Skin epidermis (tissue), 12 donors: ENCODE measurements around the gene RBM3.

Experiments
- H3K27ac ChIP-seq, 21 experiments: fragments of 200-600 bp; sonication (generic) in 11 of 21; one replicate each; pipeline ENCODE4 v1.5.0; 2020; ENCODE audit warnings: mild to moderate bottlenecking in 3 of 21, inconsistent platforms in 2 of 21, moderate library complexity in 2 of 21
- H3K4me3 ChIP-seq, 7 experiments: fragments of 200-600 bp; sonication (generic) in 2 of 7; one replicate each; pipeline ENCODE4 v1.5.0; 2020; ENCODE audit warnings: inconsistent platforms in 2 of 7, mild to moderate bottlenecking in 2 of 7, moderate library complexity in 1 of 7

RBM3 gene

DNA sequence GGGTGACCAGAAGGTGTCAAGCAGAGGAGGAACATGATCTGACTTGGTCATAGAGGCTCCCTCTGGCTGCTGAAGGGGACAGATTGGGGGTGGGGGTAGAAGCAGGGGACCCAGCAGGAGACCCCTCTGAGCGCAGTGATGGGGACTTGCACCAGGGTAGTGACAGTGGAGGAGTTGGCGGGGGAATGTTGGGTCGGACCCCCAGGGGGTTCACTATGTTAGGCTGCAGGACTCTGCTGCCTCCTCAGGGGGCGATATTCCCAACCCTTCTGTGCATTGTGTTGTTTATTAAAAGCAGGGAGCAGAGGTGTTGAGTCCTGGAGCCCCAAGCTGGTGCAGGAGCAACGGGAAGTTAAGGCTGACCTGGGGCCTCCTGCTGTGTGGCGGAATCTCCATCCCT lies 31.8 kb downstream of the RBM3 start:
- Histone ChIP-seq H3K27ac (no peak overlapping the region), H3K4me3 (no peak overlapping the region)

GRCh38 chrX:48611703-48612102 lies 37.4 kb downstream of the RBM3 start:
- Histone ChIP-seq H3K4me3 (no peak overlapping the region), H3K27ac (no peak overlapping the region)

- Histone ChIP-seq H3K27ac (no peak overlapping the region), H3K4me3 (no peak overlapping the region)
Measured at GRCh38 chrX:48613502-48614160, 39.3 kb downstream of the RBM3 start.

DNA sequence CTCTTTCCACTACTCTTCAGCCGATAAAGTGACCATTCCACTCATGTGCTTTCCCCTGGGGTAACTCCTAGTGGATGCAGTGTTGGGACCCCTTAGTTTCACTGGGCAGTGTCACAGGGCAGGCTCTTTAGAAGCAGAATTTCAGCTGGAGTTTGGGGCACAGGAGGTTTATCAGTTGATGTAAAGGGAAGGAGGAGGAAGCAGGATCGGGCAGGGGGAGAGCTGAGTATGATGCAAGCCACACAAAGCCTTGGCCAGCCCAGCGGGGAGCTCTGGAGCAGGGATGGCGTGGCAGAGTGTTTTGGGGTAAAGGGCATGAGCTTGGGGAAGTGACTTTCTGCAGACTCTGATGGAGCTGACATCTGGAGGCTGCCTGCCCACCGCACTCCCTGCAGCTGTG lies 42.3 kb downstream of the RBM3 start:
- no peak overlapping the region for H3K4me3 ChIP-seq

GRCh38 chrX:48617542-48618340 lies 43.5 kb downstream of the RBM3 start:
- H3K4me3 ChIP-seq: no peak overlapping the region

More for the DNA sequence above, 42.3 kb downstream of the RBM3 start:
- no peak overlapping the region for H3K27ac ChIP-seq

DNA sequence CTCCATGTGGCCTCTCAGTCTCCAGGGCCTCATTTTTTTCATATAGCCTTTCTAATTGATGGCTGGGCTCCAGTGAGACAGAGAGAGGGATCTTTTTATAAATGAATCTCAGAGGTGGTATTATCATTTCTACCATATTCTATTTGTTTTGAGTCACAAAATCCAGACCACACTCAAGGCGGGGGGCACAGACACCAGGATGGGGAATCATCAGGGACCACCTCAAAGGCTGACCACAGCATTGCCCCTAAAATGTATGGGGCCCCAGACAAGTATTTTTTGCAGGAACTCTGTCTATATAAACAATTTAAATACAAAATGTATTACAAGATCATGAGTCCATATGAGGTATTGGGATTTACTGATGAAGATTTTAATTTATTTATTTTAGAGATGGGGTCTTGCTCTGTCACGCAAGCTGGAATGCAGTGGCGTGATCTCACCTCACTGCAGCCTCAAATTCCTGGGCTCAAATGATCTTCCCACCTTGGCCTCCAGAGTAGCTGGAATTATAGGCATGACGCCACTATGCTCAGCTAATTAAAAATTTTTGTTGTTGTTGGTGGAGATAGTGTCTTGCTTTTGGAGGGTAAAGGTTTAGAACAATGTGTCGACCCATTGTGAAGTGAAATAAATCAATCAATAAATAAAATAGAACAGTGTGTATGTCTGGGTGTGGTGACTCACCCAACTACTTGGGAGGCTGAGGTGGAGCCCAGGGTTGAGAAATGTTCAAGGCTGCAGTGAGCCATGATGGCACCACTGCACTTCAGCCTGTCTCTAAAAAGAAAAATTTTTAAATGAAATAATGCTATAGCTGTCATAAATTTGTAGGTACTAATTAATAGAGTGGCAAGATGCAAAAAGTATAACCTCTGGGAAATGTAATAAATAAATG lies 52.4 kb downstream of the RBM3 start:
- Histone ChIP-seq H3K27ac (no peak overlapping the region), H3K4me3 (no peak overlapping the region)

More at GRCh38 chrX:48617542-48618340, 43.5 kb downstream of the RBM3 start:
- H3K27ac ChIP-seq: no peak overlapping the region
